HFFc6 (cell line): ENCODE data around the gene SRRM2. TPM values are rescaled to one million over a fixed set of nuclear protein-coding genes. Genes with fewer than 3 reads are reported as not detected.

ENCODE experiments used
- DNase-seq: peaks from one replicate; pipeline ENCODE4 v3.0.0-alpha.2; 2018
- H3K27ac Mint-ChIP-seq: 2 replicates; pipeline ENCODE4 v1.8.0; 2020; ENCODE audit warnings: mild to moderate bottlenecking, mixed read lengths
- H3K27me3 Mint-ChIP-seq: 2 replicates; pipeline ENCODE4 v1.8.0; 2021; ENCODE audit warnings: mild to moderate bottlenecking, moderate library complexity, mixed read lengths; ENCODE audit not compliant: insufficient read depth
- H3K36me3 Mint-ChIP-seq: 2 replicates; pipeline ENCODE4 v1.8.0; 2021; ENCODE audit warnings: low read depth, mixed read lengths
- H3K4me1 Mint-ChIP-seq: 2 replicates; pipeline ENCODE4 v1.8.0; 2020; ENCODE audit warnings: low read depth, mixed read lengths
- H3K4me3 Mint-ChIP-seq: 2 replicates; pipeline ENCODE4 v1.8.0; 2020; ENCODE audit warnings: mild to moderate bottlenecking, moderate library complexity, mixed read lengths
- H3K9me3 Mint-ChIP-seq: 2 replicates; pipeline ENCODE4 v1.8.0; 2020; ENCODE audit warnings: mild to moderate bottlenecking, mixed read lengths
- total RNA-seq, 6 experiments: library from RNA; stranded (reverse); fragmentation: NEBNext Ultra II Directional; extraction: Animal tissue kit (Norgen Biotek cat#: 25700); gene quantifications; 2 replicates in 1 of 6; 3 replicates in 5 of 6; pipeline ENCODE4 v1.2.3, GENCODE V29; 2021
- TF ChIP-seq, protein P1 (sequence below): fragments of 200-600 bp; sonication (generic); IDR thresholded peaks from 2 replicates; pipeline ENCODE4 v1.5.0; 2021; ENCODE audit warnings: antibody characterized with exemption, mild to moderate bottlenecking

The SRRM2 gene
- total RNA-seq, 6 experiments from 2014 or later: 223 to 317 (median 269) TPM

DNA sequence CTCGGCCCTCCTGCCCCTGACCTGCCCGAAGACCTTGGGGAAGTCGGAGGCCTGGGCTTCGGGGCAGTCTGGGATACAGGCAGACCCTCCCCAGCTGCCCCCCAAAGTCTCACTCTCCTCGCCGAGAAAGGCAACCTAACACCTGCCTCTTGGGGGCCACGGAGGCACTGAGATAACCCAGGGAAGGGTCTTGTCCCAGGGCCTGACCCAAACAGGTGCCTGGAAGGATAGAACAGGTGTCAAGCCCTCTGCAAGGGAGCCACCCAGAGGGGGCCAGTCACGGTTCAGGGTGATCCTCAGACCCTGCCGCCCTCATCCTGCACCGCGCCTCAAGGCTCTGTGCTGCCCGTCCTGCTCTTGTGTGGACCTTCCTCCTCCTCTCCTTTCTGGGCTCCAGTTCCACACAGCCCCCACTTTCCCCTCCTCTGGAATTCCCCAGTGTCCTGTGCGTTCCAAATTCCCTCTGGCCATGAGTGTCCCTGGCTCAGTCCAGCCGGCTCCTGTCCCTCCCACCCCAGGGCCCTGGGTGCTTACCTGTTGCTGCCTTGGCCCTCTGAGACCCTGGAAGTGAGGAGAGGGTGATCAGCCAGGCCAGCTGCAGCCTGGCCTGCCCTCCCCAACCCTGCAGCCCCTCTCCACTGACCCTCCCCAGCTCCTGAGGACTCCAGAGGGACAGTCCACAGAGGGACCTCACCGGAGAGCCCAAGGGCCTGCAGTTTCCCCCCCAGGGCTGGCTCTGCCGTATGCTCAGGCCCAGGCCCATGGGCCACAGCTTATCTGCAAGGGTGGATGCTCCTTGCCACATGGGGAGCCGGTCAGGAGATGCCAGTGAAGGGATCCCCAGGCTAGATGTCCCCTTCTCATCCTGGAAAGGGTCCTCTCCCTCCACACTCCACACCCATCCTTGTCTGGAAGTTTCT, 36.2 kb upstream of the SRRM2 start:
- Mint-ChIP-seq H3K27ac (no peak overlapping the region), H3K4me3 (no peak overlapping the region), H3K9me3 (no peaks in the 10 kb centered on the region), H3K36me3 (no peaks in the 10 kb centered on the region), H3K27me3 (peaks cover 6% of the 10 kb centered on the region), H3K4me1 (no peaks in the 10 kb centered on the region)
- TF ChIP-seq, protein P1, sequence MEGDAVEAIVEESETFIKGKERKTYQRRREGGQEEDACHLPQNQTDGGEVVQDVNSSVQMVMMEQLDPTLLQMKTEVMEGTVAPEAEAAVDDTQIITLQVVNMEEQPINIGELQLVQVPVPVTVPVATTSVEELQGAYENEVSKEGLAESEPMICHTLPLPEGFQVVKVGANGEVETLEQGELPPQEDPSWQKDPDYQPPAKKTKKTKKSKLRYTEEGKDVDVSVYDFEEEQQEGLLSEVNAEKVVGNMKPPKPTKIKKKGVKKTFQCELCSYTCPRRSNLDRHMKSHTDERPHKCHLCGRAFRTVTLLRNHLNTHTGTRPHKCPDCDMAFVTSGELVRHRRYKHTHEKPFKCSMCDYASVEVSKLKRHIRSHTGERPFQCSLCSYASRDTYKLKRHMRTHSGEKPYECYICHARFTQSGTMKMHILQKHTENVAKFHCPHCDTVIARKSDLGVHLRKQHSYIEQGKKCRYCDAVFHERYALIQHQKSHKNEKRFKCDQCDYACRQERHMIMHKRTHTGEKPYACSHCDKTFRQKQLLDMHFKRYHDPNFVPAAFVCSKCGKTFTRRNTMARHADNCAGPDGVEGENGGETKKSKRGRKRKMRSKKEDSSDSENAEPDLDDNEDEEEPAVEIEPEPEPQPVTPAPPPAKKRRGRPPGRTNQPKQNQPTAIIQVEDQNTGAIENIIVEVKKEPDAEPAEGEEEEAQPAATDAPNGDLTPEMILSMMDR: no peak
- no peak for DNase-seq

DNA sequence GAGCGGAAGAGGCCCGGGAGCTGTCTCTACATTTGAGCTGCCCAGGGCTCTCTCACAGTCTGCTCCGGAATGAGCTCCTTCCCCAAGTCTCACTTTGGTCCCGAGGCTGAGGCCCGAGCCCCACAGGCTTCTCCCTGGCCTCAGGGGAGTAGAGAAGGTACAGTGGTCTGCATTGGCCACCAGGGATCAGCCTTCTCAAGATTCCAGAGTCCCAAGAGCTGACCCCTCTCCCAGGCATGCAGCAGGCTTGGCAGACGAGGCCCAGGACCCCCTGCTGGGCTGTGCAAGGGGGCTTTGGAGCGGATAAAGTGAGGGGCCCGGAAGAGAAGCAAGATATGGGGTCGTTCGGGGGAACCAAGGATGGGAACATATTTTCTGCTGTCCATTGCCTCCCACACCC, 35.5 kb upstream of the SRRM2 start:
- no peaks in the 10 kb centered on the region for H3K36me3 Mint-ChIP-seq
- H3K27me3 Mint-ChIP-seq: peaks cover 6% of the 10 kb centered on the region
- no peaks in the 10 kb centered on the region for H3K9me3 Mint-ChIP-seq
- H3K4me1 Mint-ChIP-seq: no peaks in the 10 kb centered on the region
- DNase-seq: no peak
- TF ChIP-seq, protein P1: no peak
- H3K27ac Mint-ChIP-seq: no peak overlapping the region
- no peak overlapping the region for H3K4me3 Mint-ChIP-seq

DNA sequence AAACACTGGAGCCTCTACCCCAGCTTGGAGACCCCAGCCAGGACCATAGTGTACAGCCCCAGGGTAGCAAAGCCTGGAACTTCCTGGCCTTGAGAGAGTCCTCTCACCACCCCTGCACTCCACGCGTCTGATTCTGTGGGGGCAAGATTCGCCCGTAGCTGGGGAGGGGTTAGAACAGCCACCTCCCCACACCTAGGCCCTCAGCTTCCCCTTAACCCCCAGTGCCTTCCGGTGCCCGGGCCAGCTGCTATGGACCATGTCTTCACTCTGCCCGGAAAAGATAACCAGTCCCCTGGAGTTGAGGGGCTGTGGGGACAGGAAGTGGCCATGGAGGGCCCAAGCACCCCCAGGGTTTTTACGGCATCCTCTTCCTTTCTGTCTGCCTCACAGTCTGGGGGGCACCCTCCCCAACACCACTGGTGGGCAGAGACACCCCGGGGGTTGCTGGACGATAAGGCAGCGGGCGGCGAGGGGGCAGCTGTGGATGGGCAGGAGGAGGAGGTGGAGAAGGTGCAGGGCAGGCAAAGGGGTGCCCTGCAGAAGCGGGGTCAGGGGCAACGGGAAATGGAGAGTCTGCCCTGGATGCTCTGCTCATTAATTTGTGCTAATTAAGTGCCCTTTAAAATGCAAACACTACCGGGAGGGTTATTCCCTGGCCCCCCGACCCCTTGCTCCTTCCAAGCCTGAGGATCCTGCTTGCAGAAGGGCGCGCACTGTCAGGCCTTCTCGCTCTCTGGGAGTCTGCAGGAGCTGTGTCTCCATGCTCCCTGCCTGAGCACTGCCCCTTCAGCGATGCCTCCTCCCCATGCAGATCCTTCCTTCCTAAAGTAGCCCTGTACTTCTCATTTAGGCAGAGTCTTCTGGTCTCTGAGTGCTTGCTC, 34.8 kb upstream of the SRRM2 start:
- no peaks in the 10 kb centered on the region for H3K36me3 Mint-ChIP-seq
- no peaks in the 10 kb centered on the region for H3K9me3 Mint-ChIP-seq
- no peak for DNase-seq
- H3K4me3 Mint-ChIP-seq: no peak overlapping the region
- H3K27me3 Mint-ChIP-seq: peaks cover 6% of the 10 kb centered on the region
- H3K27ac Mint-ChIP-seq: no peak overlapping the region
- no peaks in the 10 kb centered on the region for H3K4me1 Mint-ChIP-seq
- TF ChIP-seq, protein P1: no peak

DNA sequence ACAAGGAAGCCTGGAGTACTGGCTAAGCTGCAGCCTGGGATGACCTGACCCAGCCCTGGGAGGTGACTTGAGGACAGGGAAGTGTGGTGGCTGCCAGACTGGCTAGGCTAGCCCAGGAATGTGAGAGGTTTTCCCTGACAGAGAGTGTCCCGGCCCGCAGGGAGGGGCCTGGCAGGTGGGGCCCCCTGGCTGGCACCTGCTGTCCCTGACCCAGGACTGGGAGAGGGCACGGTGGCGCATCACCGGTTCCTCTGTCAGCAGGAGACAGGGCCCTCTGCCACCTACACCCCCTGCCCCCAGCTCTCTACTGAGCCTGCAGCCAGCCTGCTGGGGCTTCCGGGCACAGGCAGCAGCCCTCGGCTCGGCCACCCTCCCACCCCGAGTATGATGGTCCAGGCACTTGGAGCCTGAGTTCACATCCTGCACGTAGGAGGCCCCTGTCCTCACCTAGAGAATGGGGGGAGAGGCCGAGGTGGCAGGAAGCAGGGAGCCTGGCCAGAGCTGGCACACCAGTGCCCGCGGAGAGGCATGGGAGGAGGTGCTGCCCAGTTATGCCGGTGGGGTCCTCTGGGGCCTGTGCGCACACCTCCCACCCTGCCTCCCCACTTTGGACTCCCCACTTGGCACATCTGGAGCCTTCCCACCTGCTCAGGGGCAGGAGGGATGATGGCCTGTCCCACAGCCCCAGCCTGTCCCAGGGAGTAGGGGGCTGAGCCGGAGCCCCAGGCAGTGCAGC, 32.9 kb upstream of the SRRM2 start:
- no peak for DNase-seq
- peaks cover 11% of the 10 kb centered on the region for H3K27me3 Mint-ChIP-seq
- H3K4me1 Mint-ChIP-seq: peaks cover 7% of the 10 kb centered on the region
- TF ChIP-seq, protein P1: no peak
- H3K36me3 Mint-ChIP-seq: no peaks in the 10 kb centered on the region
- no peak overlapping the region for H3K4me3 Mint-ChIP-seq
- no peaks in the 10 kb centered on the region for H3K9me3 Mint-ChIP-seq
- no peak overlapping the region for H3K27ac Mint-ChIP-seq

DNA sequence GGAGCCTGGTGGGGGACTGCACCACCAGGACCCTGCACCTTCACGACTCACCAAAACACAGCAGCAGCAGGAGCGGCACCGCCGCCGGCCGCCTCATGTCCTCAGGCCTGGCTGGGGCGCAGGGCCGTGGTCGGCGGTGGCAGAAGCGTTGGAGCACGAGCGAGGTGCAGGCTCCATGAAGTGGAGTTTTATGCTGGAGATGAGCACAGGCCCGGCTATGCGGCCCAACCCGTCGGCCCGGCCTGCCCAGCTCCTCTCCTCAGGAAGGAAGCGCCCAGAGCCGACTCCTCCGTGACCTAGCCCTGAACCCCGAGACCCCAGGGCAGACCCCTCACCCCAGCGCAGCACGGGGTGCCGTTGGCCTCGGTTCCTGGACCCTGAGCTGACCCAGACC, 32.4 kb upstream of the SRRM2 start, which contains the start of gene PRSS27:
TSS of gene PRSS27 (minus strand) at position 161 of the 394 bp plus-strand sequence. CDS start at position 97, 64 bp downstream.
- peak within 1 kb of the TSS; percentile 83 for H3K4me3 Mint-ChIP-seq
- peak within 1 kb of the TSS; percentile 69 for H3K27ac Mint-ChIP-seq
- H3K4me1 Mint-ChIP-seq: peaks cover 7% of the 10 kb centered on the region
- no peaks in the 10 kb centered on the region for H3K9me3 Mint-ChIP-seq
- no peaks in the 10 kb centered on the region for H3K36me3 Mint-ChIP-seq
- TF ChIP-seq, protein P1: no peak
- DNase-seq: no peak
- peaks cover 14% of the 10 kb centered on the region for H3K27me3 Mint-ChIP-seq
